ENCODE measurements around the gene CNFN.

The CNFN gene

DNA sequence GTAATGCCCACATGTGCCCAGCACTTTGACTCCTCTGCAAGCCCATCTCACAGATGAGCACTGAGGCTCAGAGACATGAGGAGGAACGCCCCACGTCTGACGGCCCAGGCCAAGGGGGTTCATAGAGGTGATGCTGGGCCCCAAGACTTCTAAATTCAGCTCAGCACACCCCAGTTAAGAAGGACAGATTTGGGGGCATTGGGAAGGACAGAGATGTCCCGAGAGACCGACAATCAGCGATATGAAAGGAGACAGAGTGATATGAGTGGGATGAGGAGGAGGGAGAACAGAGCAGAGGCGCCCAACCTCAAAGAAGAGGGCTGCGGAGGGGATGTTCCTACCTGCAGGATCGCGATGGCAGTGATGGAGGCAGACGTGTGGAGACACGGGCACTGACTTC, at the start of gene CNFN:
Gene CNFN (minus strand): TSS at position 399 of the 400 bp plus-strand sequence. CDS start 1,260 bp downstream, outside the sequence.
- no peak for DNase-seq (ENCODE audit: low read depth in 2 of 2)

- DNase-seq (ENCODE audit: low read depth in 2 of 2), result no peak
Observed at GRCh38 chr19:42436006-42436405, 45.9 kb upstream of the CNFN start.

GRCh38 chr19:42435316-42435715, 45.2 kb upstream of the CNFN start:
- DNase-seq (ENCODE audit: low read depth in 2 of 2), result no peak

DNA sequence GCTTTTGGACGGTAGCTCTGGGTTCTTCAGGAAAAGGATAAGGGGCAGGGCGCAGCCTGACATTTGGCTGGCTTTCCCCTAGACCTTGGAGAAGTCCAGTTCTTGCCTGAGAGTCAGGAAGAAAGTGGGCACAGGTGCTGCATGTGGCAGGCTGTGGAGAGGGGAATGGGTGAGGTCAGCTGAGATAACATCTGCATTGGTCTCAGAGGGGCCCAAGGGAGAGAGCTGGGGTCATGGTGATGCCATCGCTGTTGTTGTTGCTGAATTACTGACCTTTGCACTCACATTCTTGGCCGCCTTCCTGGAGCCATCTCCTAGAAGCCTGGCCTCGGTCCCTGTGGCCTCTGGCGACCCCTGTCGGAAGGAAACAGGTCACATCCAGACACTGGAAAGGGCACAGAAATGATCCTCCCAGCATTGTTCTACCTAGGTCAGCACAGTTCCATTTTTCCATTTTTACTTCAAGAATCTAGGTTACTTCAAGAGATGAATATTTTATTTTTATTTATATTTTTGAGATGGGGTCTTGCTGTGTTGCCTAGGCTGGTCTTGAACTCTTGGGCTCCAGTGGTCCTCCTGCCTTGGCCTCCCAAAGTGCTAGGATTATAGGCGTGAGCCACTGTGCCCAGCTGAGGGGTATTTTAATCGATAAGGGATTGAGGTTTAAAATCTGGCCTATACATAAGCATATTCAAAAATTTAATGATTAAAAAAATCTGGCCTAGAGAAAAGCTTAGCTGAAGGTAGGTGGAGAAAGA, 43.6 kb upstream of the CNFN start:
- DNase-seq (ENCODE audit: low read depth in 2 of 2), result peak; percentile 33 to 40

GRCh38 chr19:42431486-42431885, 41.4 kb upstream of the CNFN start:
- DNase-seq (ENCODE audit: low read depth in 2 of 2), result no peak

DNA sequence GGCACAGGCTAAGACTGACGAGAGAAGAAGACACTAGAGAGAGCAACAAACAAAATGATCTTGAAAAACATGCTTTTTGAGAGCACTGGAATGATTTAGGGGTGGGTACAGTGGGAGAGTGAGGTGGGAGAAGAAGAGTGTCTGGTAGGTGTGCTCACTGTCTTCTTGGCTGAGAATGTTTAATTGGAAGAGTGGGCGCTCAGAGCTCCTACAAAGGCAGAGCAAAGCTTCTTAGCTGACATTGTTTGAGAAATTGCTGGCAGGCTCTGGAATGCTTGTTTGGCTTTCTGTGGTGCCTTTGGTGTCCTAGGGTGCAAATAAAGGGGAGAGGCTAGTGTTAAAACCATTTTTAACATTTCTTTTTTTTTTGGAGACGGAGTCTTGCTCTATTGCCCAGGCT, 38.6 kb upstream of the CNFN start:
- no peak for DNase-seq (ENCODE audit: low read depth in 2 of 2)

GRCh38 chr19:42427313-42427712, 37.2 kb upstream of the CNFN start, which contains the start of gene LIPE:
LIPE (minus strand) TSS chr19:42427388; CDS start chr19:42427149, 239 bp downstream.
- DNase-seq (ENCODE audit: low read depth in 2 of 2), result no peak

- no peak for DNase-seq (ENCODE audit: low read depth in 2 of 2)
Observed at GRCh38 chr19:42426643-42427042, 36.5 kb upstream of the CNFN start.

- DNase-seq (ENCODE audit: low read depth in 2 of 2), result no peak
Observed at GRCh38 chr19:42424712-42425131, 34.6 kb upstream of the CNFN start.

DNA sequence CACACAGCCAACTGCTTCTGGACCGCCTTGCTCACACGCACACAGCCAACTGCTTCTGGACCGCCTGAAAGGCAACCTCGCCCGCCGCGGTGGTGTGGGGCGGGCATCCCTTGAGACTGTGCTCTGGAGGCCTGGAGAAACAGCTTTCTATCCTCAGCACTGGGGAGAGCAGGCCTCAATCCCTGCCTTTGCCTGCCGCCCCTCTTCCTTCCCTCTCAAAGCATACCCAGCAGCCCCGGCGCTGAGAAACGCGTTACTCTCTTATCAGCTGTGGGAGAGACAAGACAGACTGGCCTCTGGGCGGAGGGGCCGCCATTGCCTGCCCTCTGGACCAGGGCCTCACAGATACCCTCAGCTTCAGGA, 34.2 kb upstream of the CNFN start:
- no peak for DNase-seq (ENCODE audit: low read depth in 2 of 2)

DNA sequence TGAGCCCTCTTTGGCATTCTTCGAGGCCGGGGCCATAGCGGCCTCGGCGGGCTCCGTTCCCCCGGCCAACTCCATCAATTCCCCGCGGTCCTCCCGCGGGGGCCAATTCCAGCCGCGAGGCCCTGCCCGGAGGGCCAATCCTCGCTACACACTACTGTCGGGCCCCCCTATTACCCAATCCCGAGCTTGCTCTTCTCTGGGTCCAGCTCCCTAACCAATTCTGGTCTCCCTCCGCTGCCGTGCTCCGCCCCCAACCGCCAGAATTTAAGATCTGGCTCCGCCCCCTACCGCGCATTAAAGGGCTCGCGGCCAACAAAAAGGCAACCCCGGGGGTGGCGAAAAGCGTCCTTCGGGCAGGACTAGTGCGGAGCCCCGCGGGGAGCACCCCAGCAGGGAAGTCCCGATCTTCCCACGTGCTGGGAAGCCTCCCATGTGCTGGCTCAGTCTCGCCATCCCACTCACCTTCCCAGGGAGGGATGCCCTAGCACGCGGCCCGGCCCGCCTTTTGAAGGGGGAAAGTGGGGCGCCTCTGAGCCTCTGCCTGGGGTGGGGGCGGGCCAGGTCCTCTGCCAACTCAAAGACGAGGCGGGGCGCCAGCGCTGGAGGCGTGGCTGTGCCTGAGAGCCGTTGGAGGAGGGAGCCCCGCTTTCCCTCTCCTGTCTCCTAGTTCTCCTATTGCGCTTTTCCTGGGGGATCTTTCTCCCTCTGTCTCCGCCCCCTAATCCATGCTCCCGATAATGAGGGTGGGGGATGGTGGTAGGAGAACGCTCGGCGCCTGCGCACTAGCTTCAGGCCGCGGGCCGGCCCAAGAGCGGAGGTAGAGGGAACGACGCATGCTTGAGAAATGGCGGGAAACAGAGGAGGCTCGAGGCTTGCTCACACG, 33.6 kb upstream of the CNFN start:
- DNase-seq (ENCODE audit: low read depth in 2 of 2), result peak; percentile 86 to 87

- DNase-seq (ENCODE audit: low read depth in 2 of 2), result peak; percentile 11 to 16
Observed at GRCh38 chr19:42422901-42423461, 32.9 kb upstream of the CNFN start.

- no peak for DNase-seq (ENCODE audit: low read depth in 2 of 2)
Observed at GRCh38 chr19:42422092-42422900, 32.2 kb upstream of the CNFN start.

GRCh38 chr19:42421591-42422031, 31.5 kb upstream of the CNFN start:
- no peak for DNase-seq (ENCODE audit: low read depth in 2 of 2)

- no peak for DNase-seq (ENCODE audit: low read depth in 2 of 2)
Observed at GRCh38 chr19:42421101-42421500, 31.0 kb upstream of the CNFN start.

- peak; percentile 55 for DNase-seq (ENCODE audit: low read depth in 2 of 2)
Observed at GRCh38 chr19:42420055-42420544, 30.0 kb upstream of the CNFN start.

- DNase-seq (ENCODE audit: low read depth in 2 of 2), result no peak
Observed at GRCh38 chr19:42419309-42419708, 29.2 kb upstream of the CNFN start.

- DNase-seq (ENCODE audit: low read depth in 2 of 2), result no peak
Observed at GRCh38 chr19:42412661-42413076, 22.6 kb upstream of the CNFN start.

DNA sequence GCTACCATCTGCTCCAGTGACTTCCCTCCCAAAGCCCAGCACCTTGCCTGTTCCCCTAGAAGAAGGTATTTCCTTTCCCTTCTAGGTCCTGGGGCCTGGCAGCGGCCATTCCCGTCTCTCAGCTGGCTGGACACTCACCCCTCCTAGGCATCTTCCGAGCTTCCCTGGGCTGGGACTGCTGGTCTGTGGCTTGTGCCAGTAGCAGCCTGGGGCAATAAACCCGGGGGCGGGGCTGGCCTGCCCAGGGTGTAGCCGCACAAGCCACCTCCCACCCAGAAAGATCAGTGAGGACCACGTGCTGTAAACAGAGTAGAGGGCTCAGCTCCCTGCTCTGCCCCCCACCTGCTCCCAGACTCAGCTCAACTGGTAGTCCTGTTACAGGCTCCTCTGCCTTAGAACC, 22.1 kb upstream of the CNFN start:
- DNase-seq (ENCODE audit: low read depth in 2 of 2), result no peak

DNA sequence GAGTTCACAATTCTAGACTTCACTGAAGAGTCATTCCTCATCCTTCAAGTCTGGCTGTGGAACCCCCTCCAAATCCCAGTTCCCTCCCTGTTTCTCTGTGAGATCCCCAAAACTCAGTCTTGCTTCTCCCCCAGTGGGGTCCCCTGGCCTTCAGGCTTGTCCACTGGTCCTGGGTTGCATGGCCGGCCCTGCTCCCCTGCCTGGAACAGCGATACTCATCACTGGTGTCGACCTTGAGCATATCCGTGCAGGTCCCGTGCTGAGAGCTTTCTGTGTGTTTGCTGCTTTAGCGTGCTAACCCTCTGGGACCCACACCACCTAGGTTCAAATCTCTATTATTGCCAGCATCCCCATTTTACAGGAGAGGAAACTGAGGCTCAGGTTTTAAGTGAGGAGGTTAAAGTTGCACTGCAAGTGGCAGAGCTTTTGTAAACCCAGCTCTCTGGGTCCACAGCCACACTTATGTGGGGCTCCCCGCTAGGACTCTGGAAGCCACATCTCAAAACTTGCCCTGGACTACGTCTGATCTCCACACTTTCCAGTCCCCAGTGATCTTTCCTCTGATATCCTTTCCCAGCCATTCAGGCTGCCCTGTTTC, 21.6 kb upstream of the CNFN start:
- DNase-seq (ENCODE audit: low read depth in 2 of 2), result no peak

GRCh38 chr19:42410371-42410770, 20.3 kb upstream of the CNFN start:
- DNase-seq (ENCODE audit: low read depth in 2 of 2), result no peak

Data from activated CD8-positive, alpha-beta memory T cell treated with anti-CD3 and anti-CD28 coated beads for 4 hours (primary cell).